ENCODE data around the gene REELD1.

The REELD1 gene

GRCh38 chr4:146182443-146182842 is 31.9 kb upstream of the REELD1 start:
- Histone ChIP-seq H3K9ac (ENCODE audit: insufficient read length) (no peak overlapping the region), H3K4me3 (no peak overlapping the region), H3K9me3 (ENCODE audit: low read depth, low read length) (no peaks in the 10 kb centered on the region), H3K36me3 (ENCODE audit: insufficient read depth, low read length) (peaks cover 53% of the 10 kb centered on the region), H3K27ac (no peak overlapping the region)
- no peak for DNase-seq (ENCODE audit: low read depth, low spot score)
- TF ChIP-seq FOXP2 (optimal IDR thresholded peaks at IDR 0.05; ENCODE audit: control extremely low read depth, extremely low read length, insufficient read depth) (no peak), EZH2 (IDR thresholded peaks at IDR 0.05) (no peak), POLR2AphosphoS5 (IDR thresholded peaks at IDR 0.05; ENCODE audit: borderline replicate concordance, low read depth, low read length) (no peak)

GRCh38 chr4:146183209-146183608 is 31.1 kb upstream of the REELD1 start:
- Histone ChIP-seq H3K27ac (no peak overlapping the region), H3K9me3 (ENCODE audit: low read depth, low read length) (no peaks in the 10 kb centered on the region), H3K4me3 (no peak overlapping the region), H3K9ac (ENCODE audit: insufficient read length) (no peak overlapping the region), H3K36me3 (ENCODE audit: insufficient read depth, low read length) (peaks cover 55% of the 10 kb centered on the region)
- TF ChIP-seq FOXP2 (optimal IDR thresholded peaks at IDR 0.05; ENCODE audit: control extremely low read depth, extremely low read length, insufficient read depth) (no peak), POLR2AphosphoS5 (IDR thresholded peaks at IDR 0.05; ENCODE audit: borderline replicate concordance, low read depth, low read length) (no peak), EZH2 (IDR thresholded peaks at IDR 0.05) (no peak)
- DNase-seq (ENCODE audit: low read depth, low spot score), result no peak

GRCh38 chr4:146186041-146186440 is 28.3 kb upstream of the REELD1 start:
- TF ChIP-seq FOXP2 (optimal IDR thresholded peaks at IDR 0.05; ENCODE audit: control extremely low read depth, extremely low read length, insufficient read depth), result no peak
- TF ChIP-seq POLR2AphosphoS5 (IDR thresholded peaks at IDR 0.05; ENCODE audit: borderline replicate concordance, low read depth, low read length), result no peak
- TF ChIP-seq EZH2 (IDR thresholded peaks at IDR 0.05), result no peak
- H3K27ac ChIP-seq, result peak overlapping the region; percentile 49; the same call in 1 of the 2 replicates
- no peak overlapping the region for H3K4me3 ChIP-seq
- no peak overlapping the region for H3K9ac ChIP-seq (ENCODE audit: insufficient read length)
- H3K9me3 ChIP-seq (ENCODE audit: low read depth, low read length), result no peaks in the 10 kb centered on the region
- no peak for DNase-seq (ENCODE audit: low read depth, low spot score)
- H3K36me3 ChIP-seq (ENCODE audit: insufficient read depth, low read length), result peaks cover 79% of the 10 kb centered on the region

GRCh38 chr4:146186596-146186995 is 27.7 kb upstream of the REELD1 start:
- no peaks in the 10 kb centered on the region for H3K9me3 ChIP-seq (ENCODE audit: low read depth, low read length)
- TF ChIP-seq EZH2 (IDR thresholded peaks at IDR 0.05), result no peak
- no peak for TF ChIP-seq FOXP2 (optimal IDR thresholded peaks at IDR 0.05; ENCODE audit: control extremely low read depth, extremely low read length, insufficient read depth)
- no peak for TF ChIP-seq POLR2AphosphoS5 (IDR thresholded peaks at IDR 0.05; ENCODE audit: borderline replicate concordance, low read depth, low read length)
- H3K9ac ChIP-seq (ENCODE audit: insufficient read length), result no peak overlapping the region
- no peak overlapping the region for H3K27ac ChIP-seq
- no peak overlapping the region for H3K4me3 ChIP-seq
- peaks cover 85% of the 10 kb centered on the region for H3K36me3 ChIP-seq (ENCODE audit: insufficient read depth, low read length)
- DNase-seq (ENCODE audit: low read depth, low spot score), result no peak

GRCh38 chr4:146190456-146190855 is 23.9 kb upstream of the REELD1 start:
- DNase-seq (ENCODE audit: low read depth, low spot score), result no peak
- no peaks in the 10 kb centered on the region for H3K9me3 ChIP-seq (ENCODE audit: low read depth, low read length)
- H3K9ac ChIP-seq (ENCODE audit: insufficient read length), result no peak overlapping the region
- TF ChIP-seq FOXP2 (optimal IDR thresholded peaks at IDR 0.05; ENCODE audit: control extremely low read depth, extremely low read length, insufficient read depth) (no peak), EZH2 (IDR thresholded peaks at IDR 0.05) (no peak)
- no peak overlapping the region for H3K27ac ChIP-seq
- no peak overlapping the region for H3K4me3 ChIP-seq
- peaks cover 69% of the 10 kb centered on the region for H3K36me3 ChIP-seq (ENCODE audit: insufficient read depth, low read length)

- no peak for DNase-seq (ENCODE audit: low read depth, low spot score)
- Histone ChIP-seq H3K4me3 (no peak overlapping the region), H3K27ac (no peak overlapping the region), H3K9me3 (ENCODE audit: low read depth, low read length) (no peaks in the 10 kb centered on the region), H3K36me3 (ENCODE audit: insufficient read depth, low read length) (peaks cover 57% of the 10 kb centered on the region), H3K9ac (ENCODE audit: insufficient read length) (no peak overlapping the region)
- TF ChIP-seq EZH2 (IDR thresholded peaks at IDR 0.05) (no peak), FOXP2 (optimal IDR thresholded peaks at IDR 0.05; ENCODE audit: control extremely low read depth, extremely low read length, insufficient read depth) (no peak), POLR2AphosphoS5 (IDR thresholded peaks at IDR 0.05; ENCODE audit: borderline replicate concordance, low read depth, low read length) (no peak)
These were observed 22.4 kb upstream of the REELD1 start for GRCh38 chr4:146191766-146192458.

- H3K4me3 ChIP-seq, result no peak overlapping the region
- no peak for DNase-seq (ENCODE audit: low read depth, low spot score)
- H3K36me3 ChIP-seq (ENCODE audit: insufficient read depth, low read length), result peaks cover 42% of the 10 kb centered on the region
- no peaks in the 10 kb centered on the region for H3K9me3 ChIP-seq (ENCODE audit: low read depth, low read length)
- H3K27ac ChIP-seq, result no peak overlapping the region
- no peak for TF ChIP-seq EZH2 (IDR thresholded peaks at IDR 0.05)
- TF ChIP-seq FOXP2 (optimal IDR thresholded peaks at IDR 0.05; ENCODE audit: control extremely low read depth, extremely low read length, insufficient read depth), result no peak
- TF ChIP-seq POLR2AphosphoS5 (IDR thresholded peaks at IDR 0.05; ENCODE audit: borderline replicate concordance, low read depth, low read length), result no peak
- no peak overlapping the region for H3K9ac ChIP-seq (ENCODE audit: insufficient read length)
These were observed 20.7 kb upstream of the REELD1 start for GRCh38 chr4:146193628-146194027.

- no peak overlapping the region for H3K27ac ChIP-seq
- TF ChIP-seq FOXP2 (optimal IDR thresholded peaks at IDR 0.05; ENCODE audit: control extremely low read depth, extremely low read length, insufficient read depth) (no peak), POLR2AphosphoS5 (IDR thresholded peaks at IDR 0.05; ENCODE audit: borderline replicate concordance, low read depth, low read length) (no peak), EZH2 (IDR thresholded peaks at IDR 0.05) (no peak)
- no peak for DNase-seq (ENCODE audit: low read depth, low spot score)
- no peaks in the 10 kb centered on the region for H3K9me3 ChIP-seq (ENCODE audit: low read depth, low read length)
- H3K9ac ChIP-seq (ENCODE audit: insufficient read length), result no peak overlapping the region
- H3K4me3 ChIP-seq, result no peak overlapping the region
- H3K36me3 ChIP-seq (ENCODE audit: insufficient read depth, low read length), result peaks cover 37% of the 10 kb centered on the region
These were observed 20.1 kb upstream of the REELD1 start for GRCh38 chr4:146194212-146194611.

GRCh38 chr4:146202665-146203064 is 11.7 kb upstream of the REELD1 start:
- no peak overlapping the region for H3K9ac ChIP-seq (ENCODE audit: insufficient read length)
- H3K36me3 ChIP-seq (ENCODE audit: insufficient read depth, low read length), result no peaks in the 10 kb centered on the region
- DNase-seq (ENCODE audit: low read depth, low spot score), result no peak
- H3K4me3 ChIP-seq, result no peak overlapping the region
- TF ChIP-seq EZH2 (IDR thresholded peaks at IDR 0.05) (no peak), FOXP2 (optimal IDR thresholded peaks at IDR 0.05; ENCODE audit: control extremely low read depth, extremely low read length, insufficient read depth) (no peak), POLR2AphosphoS5 (IDR thresholded peaks at IDR 0.05; ENCODE audit: borderline replicate concordance, low read depth, low read length) (no peak)
- H3K27ac ChIP-seq, result no peak overlapping the region
- no peaks in the 10 kb centered on the region for H3K9me3 ChIP-seq (ENCODE audit: low read depth, low read length)
